Heart left ventricle (tissue), 16 donors: ENCODE data around the gene HAUS2. TPM values are rescaled to one million over a fixed set of nuclear protein-coding genes. Genes with fewer than 3 reads are reported as not detected.

ENCODE experiments used
- ATAC-seq, 4 donors: fragments of 200-7000 bp; cut with Tn5 transposase; one replicate each; pipeline ENCODE4 v1.9.1; 2020 to 2022; ENCODE audit warnings: moderate library complexity in 4 of 4, mild to moderate bottlenecking in 3 of 4, moderate number of reproducible peaks in 1 of 4
- DNase-seq, 5 donors: peaks; one replicate each; pipeline ENCODE4 v3.0.0-alpha.2; 2020
- H3K27ac ChIP-seq, 12 donors: fragments of 200-600 bp; sonication (generic) in 4 of 12; one replicate each; pipeline versions ENCODE4 v1.5.0 to v1.8.0; 2016 to 2022; ENCODE audit warnings: mild to moderate bottlenecking in 2 of 12
- H3K27me3 ChIP-seq, 9 donors: fragments of 200-600 bp; sonication (generic) in 2 of 9; one replicate each; pipeline versions ENCODE4 v1.5.1 to v1.8.0; 2016 to 2022; ENCODE audit warnings: mild to moderate bottlenecking in 3 of 9
- H3K36me3 ChIP-seq, 9 donors: fragments of 200-600 bp; sonication (generic) in 2 of 9; one replicate each; pipeline versions ENCODE4 v1.5.0 to v1.8.0; 2018 to 2022; ENCODE audit warnings: mild to moderate bottlenecking in 2 of 9
- H3K4me1 ChIP-seq, 12 donors: fragments of 200-600 bp; sonication (generic) in 4 of 12; one replicate each; pipeline versions ENCODE4 v1.5.0 to v1.8.0; 2016 to 2022; ENCODE audit warnings: mild to moderate bottlenecking in 3 of 12
- H3K4me3 ChIP-seq, 12 donors: fragments of 200-600 bp; sonication (generic) in 4 of 12; one replicate each; pipeline versions ENCODE4 v1.5.0 to v1.8.0; 2017 to 2022; ENCODE audit warnings: mild to moderate bottlenecking in 9 of 12, moderate library complexity in 4 of 12
- H3K9me3 ChIP-seq, 12 donors: fragments of 200-600 bp; sonication (generic) in 4 of 12; one replicate each; pipeline versions ENCODE4 v1.5.0 to v1.8.0; 2016 to 2022; ENCODE audit warnings: mild to moderate bottlenecking in 1 of 12
- CTCF ChIP-seq, 12 donors: fragments of 200-600 bp; sonication (generic) in 4 of 12; IDR thresholded peaks; one replicate each; pipeline versions ENCODE4 v1.5.0 to v1.8.0; 2018 to 2022; ENCODE audit warnings: antibody characterized with exemption in 12 of 12, mild to moderate bottlenecking in 5 of 12
- POLR2A ChIP-seq, 2 donors: fragments of 450-650 bp; IDR thresholded peaks; one replicate each; pipeline ENCODE4 v1.6.1; 2017; ENCODE audit warnings: antibody characterized with exemption in 2 of 2, mild to moderate bottlenecking in 2 of 2, moderate library complexity in 2 of 2
- WGBS, 4 donors: extraction: QIAGEN DNeasy Blood & Tissue Kit in 2 of 4; methylation state at CpG; one replicate each; pipeline versions ENCODE4 v1.1.5 to v1.1.7; 2013 to 2018; 5-methylcytosine and 5-hydroxymethylcytosine counted together
- intact Hi-C, 10 donors: fragments of 100-400 bp; cut with DNase I; formaldehyde crosslinking; loops; one replicate each; pipeline versions ENCODE4 v1.11.1 to v1.14.2; 2022
- polyA plus RNA-seq, 2 donors: library from polyadenylated mRNA; stranded (reverse); fragments of 200-250 nt; gene quantifications; one replicate each; pipeline ENCODE4 v1.2.3, GENCODE V29; 2013
- total RNA-seq, 9 donors: library from RNA; depleted of rRNA in 2 of 9; stranded (reverse); fragments of >200 nt in 2 of 9; fragmentation: NEBNext Ultra II Directional in 3 of 9; extraction: Animal tissue kit (Norgen Biotek cat#: 25700) in 3 of 9; gene quantifications; one replicate each; pipeline versions ENCODE4 v1.1.0 to v1.2.4, GENCODE V29; 2016 to 2023
- donor health status: ischemic (EF 13 %, LVEDD 7.1; RV severe dilation, severe dysfunction).
- donor health status: healthy with polysubstance abuse.
- donor health status: DM: no; HTN: yes; CAD: no.
- donor health status: DM: no; HTN: no; CAD: no.
- donor health status: ischemic (EF 25% LVEDD 6.9; RV normal size, moderate dysfunction).
- donor health status: ischemic (EF 25% LVEDD 5.7; RV mildly dilated, moderate dysfunction).
- donor health status: healthy.
- donor health status: DM: yes; HTN: yes; CAD: no.
- donor health status: ischemic (EF 35%, LVEDD 5.7; RV mildly dilated, moderate dysfunction).
- donor health status: nonischemic (EF 11% LVEDD 7.7; RV severe dilation, severe dysfunction).
- donor health status: DM: yes; HTN: yes; CAD: no.
- donor health status: PGD.
- donor health status: ischemic (EF 29% LVEDD 5.4; RV normal size, mild dysfunction).
- donor health status: nonischemic (EF 23%, LVEDD 6.1; RV moderate dilation, normal function).

HAUS2 gene
- total and polyA plus RNA-seq, 11 donors, result 8.6 to 27.8 (median 13.7) TPM

GRCh38 chr15:42577514-42578031 is 28.9 kb downstream of the HAUS2 start:
- Histone ChIP-seq H3K4me3 (peak overlapping the region in 8 of 12 donors; percentile 68 to 95 (median 86)), H3K9me3 (no peaks in the 10 kb centered on the region), H3K36me3 (no peaks in the 10 kb centered on the region), H3K27ac (peak overlapping the region in 9 of 12 donors; percentile 8 to 95 (median 36)), H3K27me3 (no peaks in the 10 kb centered on the region), H3K4me1 (peaks cover 7 to 70% (median 42%) of the 10 kb centered on the region in 12 donors)
- ATAC-seq (no peak), DNase-seq (peak in 2 of 5 donors; percentile 12 to 29)
- no peak for TF ChIP-seq CTCF (IDR thresholded peaks at IDR 0.05)
- no peak for TF ChIP-seq POLR2A (IDR thresholded peaks at IDR 0.05)
- intact Hi-C loops, result loop anchor here in 5 of 10 donors (5.0 to 10.0 kb wide), 5 partner anchors 67 to 305 kb away; partner anchors contain the start of genes GANC (in 1 of the 5) and TMEM87A (in 1 of the 5)
- 26 to 53% (median 38%) methylated on average over 1 of the region's 1 CpG for WGBS, 4 donors

- Histone ChIP-seq H3K36me3 (no peaks in the 10 kb centered on the region), H3K27me3 (no peaks in the 10 kb centered on the region), H3K4me3 (no peak overlapping the region), H3K9me3 (no peaks in the 10 kb centered on the region), H3K27ac (peak overlapping the region in 1 of 12 donors; percentile 95), H3K4me1 (peaks cover 9 to 85% (median 57%) of the 10 kb centered on the region in 12 donors)
- no peak for TF ChIP-seq CTCF (IDR thresholded peaks at IDR 0.05)
- TF ChIP-seq POLR2A (IDR thresholded peaks at IDR 0.05), result no peak
- DNase-seq (no peak), ATAC-seq (no peak)
- intact Hi-C loops, result loop anchor here in 5 of 10 donors (5.0 to 10.0 kb wide), 5 partner anchors 66 to 307 kb away; partner anchors contain the start of genes GANC (in 1 of the 5) and TMEM87A (in 1 of the 5)
- 76 to 93% (median 85%) methylated on average over 2 of the region's 2 CpGs for WGBS, 4 donors
Observed at GRCh38 chr15:42578984-42579537, 30.4 kb downstream of the HAUS2 start.

- peak; percentile 91 to 94 (median 94) for DNase-seq
- no peaks in the 10 kb centered on the region for H3K9me3 ChIP-seq
- 2 to 3% (median 2%) methylated on average over 34 to 37 of the region's 37 CpGs for WGBS, 4 donors
- peak overlapping the region; percentile 6 to 61 (median 49) for H3K4me3 ChIP-seq
- H3K4me1 ChIP-seq, result peaks cover 9 to 85% (median 60%) of the 10 kb centered on the region in 12 donors
- peaks cover 0 to 13% (median 3%) of the 10 kb centered on the region in 9 donors for H3K36me3 ChIP-seq
- intact Hi-C loops, result loop anchor here in 2 of 10 donors (10.0 kb wide), 1 partner anchor 64 kb away; no protein-coding TSS in a partner anchor
- no peaks in the 10 kb centered on the region for H3K27me3 ChIP-seq
- peak overlapping the region; percentile 39 to 83 (median 76) for H3K27ac ChIP-seq
- TF ChIP-seq CTCF (IDR thresholded peaks at IDR 0.05) (peak in 3 of 12 donors; percentile 7 to 31 (median 14)), POLR2A (IDR thresholded peaks at IDR 0.05) (no peak)
- peak; percentile 89 to 96 (median 94) for ATAC-seq
Observed at GRCh38 chr15:42581272-42581730, 32.7 kb downstream of the HAUS2 start.
